Stomach (tissue), 4 donors: ENCODE data around the gene VTI1A.

Source experiments
- CTCF ChIP-seq, 7 experiments: fragments of 450-650 bp in 4 of 7; fragments of 200-600 bp in 3 of 7; sonication (generic) in 3 of 7; IDR thresholded peaks; one replicate each; pipeline ENCODE4 v1.5.1; 2016 to 2019; ENCODE audit warnings: antibody characterized with exemption in 7 of 7, control low read depth in 2 of 7, mild to moderate bottlenecking in 1 of 7
- POLR2AphosphoS5 ChIP-seq, 3 donors: sonication (generic); formaldehyde crosslinking; IDR thresholded peaks; one replicate each; pipeline ENCODE4 v1.6.1; 2016; ENCODE audit warnings: antibody characterized with exemption in 3 of 3

GRCh38 chr10:112799726-112800510 lies 352.9 kb downstream of the VTI1A start:
- TF ChIP-seq CTCF (IDR thresholded peaks at IDR 0.05) (no peak), POLR2AphosphoS5 (IDR thresholded peaks at IDR 0.05) (no peak)
